ENCODE measurements around the gene PSMB5. TPM values are rescaled to one million over a fixed set of nuclear protein-coding genes. Genes with fewer than 3 reads are reported as not detected.

PSMB5 gene
- total and polyA plus RNA-seq, 9 of the 15 experiments (the other 6 are each of a cell fraction or from before 2014, with no cell fraction given): 198 to 1,870 (median 269) TPM

GRCh38 chr14:23078692-23079116, 44.0 kb upstream of the PSMB5 start (continued):
- no peak for TF ChIP-seq ZNF518B (CRISPR knock-in tag; IDR thresholded peaks at IDR 0.05)
- peak in 1 of 3 experiments; percentile 27; a peak in 1 of 6 replicates for TF ChIP-seq CTCF (IDR thresholded peaks at IDR 0.05 in 2 of 3, conservative IDR thresholded peaks at IDR 0.05 in 1 of 3; ENCODE audit: insufficient read depth in 2 of 3, low read depth in 1 of 3, low read length in 3 of 3)
- TF ChIP-seq ZNF589 (CRISPR knock-in tag; IDR thresholded peaks at IDR 0.05; ENCODE audit: low read depth): peak; percentile 74; the same call in 1 of the 2 replicates
- no peak for TF ChIP-seq E2F1 (CRISPR knock-in tag; IDR thresholded peaks at IDR 0.05)
- TF ChIP-seq RFX1 (IDR thresholded peaks at IDR 0.05): no peak
- no peak for TF ChIP-seq THAP7 (CRISPR knock-in tag; IDR thresholded peaks at IDR 0.05)
- no peak for TF ChIP-seq ELF4 (CRISPR knock-in tag; IDR thresholded peaks at IDR 0.05)
- no peak for TF ChIP-seq SRSF7 (optimal IDR thresholded peaks at IDR 0.05; ENCODE audit: low read depth, low read length)
- TF ChIP-seq BRCA1 (IDR thresholded peaks at IDR 0.05): no peak
- TF ChIP-seq BRCA1 (CRISPR knock-in tag; IDR thresholded peaks at IDR 0.05): no peak
- no peak for TF ChIP-seq NR1H2 (CRISPR knock-in tag; IDR thresholded peaks at IDR 0.05)
- no peak for TF ChIP-seq ZFP91 (CRISPR knock-in tag; IDR thresholded peaks at IDR 0.05)
- TF ChIP-seq RBM34 (IDR thresholded peaks at IDR 0.05; ENCODE audit: borderline replicate concordance, insufficient read depth, low read length): no peak
- no peak for TF ChIP-seq RNF219 (CRISPR knock-in tag; IDR thresholded peaks at IDR 0.05)
- no peak for TF ChIP-seq ZNF165 (CRISPR knock-in tag; IDR thresholded peaks at IDR 0.05; ENCODE audit: borderline replicate concordance)
